ENCODE measurements around the gene AKT3.
"Not testable (repeated sequence)": the region's sequence is repeated elsewhere in the genome, so short reads cannot be mapped to it uniquely, and the experiment has no call there.

AKT3 gene

DNA sequence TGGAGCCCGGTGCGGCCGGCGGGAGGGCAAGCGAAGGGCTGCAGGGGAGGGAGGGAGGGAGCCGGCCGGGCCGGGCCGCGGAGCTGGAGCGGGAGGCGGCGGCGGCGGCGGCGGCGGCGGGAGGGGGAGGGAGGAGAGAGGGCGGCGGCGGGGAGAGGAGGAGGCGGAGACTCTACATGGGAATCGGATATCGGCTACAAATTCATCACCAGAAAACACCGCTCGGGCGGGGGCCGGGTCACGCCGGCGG is at the start of gene AKT3:
AKT3 (minus strand) TSS at position 42 of the 250 bp plus-strand sequence. CDS start 7,073 bp downstream, outside the sequence.
- DNase-seq (ENCODE audit: low read depth, low spot score): no peak

DNA sequence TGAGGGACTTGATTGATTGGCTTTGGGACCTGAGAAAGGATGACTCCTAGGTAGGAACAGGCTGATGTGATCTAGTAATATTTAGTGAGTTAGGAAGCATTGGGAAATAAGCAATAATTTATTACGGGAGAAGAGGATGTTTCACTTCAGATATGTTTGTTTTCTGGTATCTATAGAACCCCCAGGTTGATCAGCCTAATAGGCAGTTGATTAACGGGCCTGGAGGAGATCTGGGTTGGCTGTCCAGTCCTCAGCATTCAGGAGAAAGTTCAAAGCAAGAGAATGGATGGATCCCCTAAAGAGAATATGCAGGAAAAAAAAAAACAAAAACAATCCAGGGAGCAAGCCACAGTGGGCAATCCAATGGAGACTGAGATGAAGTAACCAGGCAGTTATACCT is 48.2 kb upstream of the AKT3 start:
- no peak for DNase-seq (ENCODE audit: low read depth, low spot score)

DNA sequence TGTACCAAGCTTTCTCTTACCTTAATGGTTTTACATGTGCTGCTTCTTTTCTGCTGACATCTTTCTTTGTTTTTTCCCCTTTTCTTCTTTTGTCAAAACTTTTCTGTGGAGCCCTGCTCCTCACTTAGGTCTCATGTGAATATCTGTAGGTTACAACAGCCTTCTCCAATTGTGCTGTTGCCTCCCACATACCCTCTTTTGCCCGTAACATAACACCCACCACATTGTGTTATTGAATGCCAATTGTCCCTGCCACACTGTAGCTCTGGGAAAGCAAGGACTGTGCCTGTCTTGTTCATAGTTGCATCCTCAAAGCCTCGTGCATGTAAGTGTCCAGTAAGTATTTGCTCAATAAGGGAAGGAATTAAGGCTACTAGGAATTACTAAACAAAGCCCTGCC is 46.3 kb upstream of the AKT3 start:
- no peak for DNase-seq (ENCODE audit: low read depth, low spot score)

DNA sequence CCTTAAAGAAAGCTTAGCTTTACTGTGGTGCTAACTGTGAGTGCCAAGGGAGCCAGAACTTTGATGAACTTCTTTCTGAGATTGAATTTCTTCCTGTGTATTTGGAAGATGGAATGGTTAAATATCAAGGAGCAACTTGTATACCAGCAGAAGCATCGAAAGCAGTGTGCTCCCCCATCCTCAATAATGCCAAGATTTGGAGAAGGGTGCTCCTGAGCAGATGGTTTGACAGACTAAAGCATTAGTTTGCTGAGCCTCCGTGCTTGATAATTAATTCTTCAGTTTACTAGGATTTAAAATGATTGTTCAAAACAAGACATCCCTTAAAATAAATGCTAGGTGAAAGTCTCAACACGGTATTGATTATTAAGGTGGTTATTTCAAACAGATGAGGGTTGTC is 42.4 kb upstream of the AKT3 start:
- no peak for DNase-seq (ENCODE audit: low read depth, low spot score)

GRCh38 chr1:243890576-243890975 is 40.5 kb upstream of the AKT3 start:
- no peak for DNase-seq (ENCODE audit: low read depth, low spot score)

DNA sequence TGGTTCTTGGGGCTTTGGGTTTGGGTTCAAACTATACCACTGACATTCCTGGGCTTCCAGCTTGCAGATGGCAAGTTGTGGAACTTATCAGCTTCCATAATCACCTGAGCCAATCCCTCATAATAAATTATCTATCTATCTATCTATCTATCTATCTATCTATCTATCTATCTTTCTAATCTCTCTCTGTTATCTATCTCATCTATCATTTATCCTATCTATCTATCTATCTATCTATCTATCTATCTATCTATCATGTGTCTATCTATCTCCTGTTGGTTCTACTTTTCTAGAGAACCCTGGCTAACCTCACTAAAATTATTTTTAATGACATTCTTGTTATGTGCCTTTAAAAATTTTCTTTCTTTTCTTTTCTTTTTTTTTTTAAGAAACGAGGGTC is 35.8 kb upstream of the AKT3 start:
- DNase-seq (ENCODE audit: low read depth, low spot score): no peak

- DNase-seq (ENCODE audit: low read depth, low spot score): no peak
These were observed 34.6 kb upstream of the AKT3 start for GRCh38 chr1:243884603-243885002.

DNA sequence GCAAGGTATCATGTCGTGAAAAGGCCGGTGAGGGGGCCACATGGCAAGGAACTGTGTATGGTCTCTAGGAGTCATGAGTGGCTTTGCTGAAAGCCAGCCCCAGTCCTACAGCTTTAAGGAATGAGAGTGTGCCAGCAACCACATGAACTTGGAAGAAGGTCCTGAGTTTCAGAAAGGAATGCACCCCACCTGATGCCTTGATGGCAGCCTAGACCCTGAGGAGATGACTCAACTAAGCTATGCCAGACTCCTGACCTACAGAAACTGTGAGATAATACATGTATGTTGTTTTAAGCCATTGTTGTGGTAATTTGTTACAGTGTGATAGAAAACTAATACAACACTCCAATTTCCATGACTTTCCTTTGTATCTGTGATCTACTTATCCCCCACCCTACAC is 33.5 kb upstream of the AKT3 start:
- DNase-seq (ENCODE audit: low read depth, low spot score): peak; percentile 21

DNA sequence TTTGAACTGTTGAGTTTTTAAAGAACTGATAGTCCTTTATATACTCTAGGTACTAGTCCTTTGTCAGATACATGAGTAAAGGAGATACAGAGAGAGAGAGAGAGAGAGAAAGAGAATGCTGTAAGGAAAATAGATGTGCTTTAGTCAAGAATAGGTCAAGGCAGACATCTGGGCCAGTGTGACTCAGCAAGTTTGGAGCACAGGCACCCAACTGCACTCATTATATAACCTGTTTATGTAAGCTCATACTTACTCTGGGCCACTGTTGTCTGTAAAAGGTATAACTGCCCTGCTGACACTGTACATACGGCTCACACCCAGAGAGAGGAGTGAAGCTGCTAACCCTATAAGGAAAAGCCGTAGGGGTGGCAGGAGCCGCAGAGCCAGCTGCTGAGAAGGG is 32.2 kb upstream of the AKT3 start:
- no peak for DNase-seq (ENCODE audit: low read depth, low spot score)

DNA sequence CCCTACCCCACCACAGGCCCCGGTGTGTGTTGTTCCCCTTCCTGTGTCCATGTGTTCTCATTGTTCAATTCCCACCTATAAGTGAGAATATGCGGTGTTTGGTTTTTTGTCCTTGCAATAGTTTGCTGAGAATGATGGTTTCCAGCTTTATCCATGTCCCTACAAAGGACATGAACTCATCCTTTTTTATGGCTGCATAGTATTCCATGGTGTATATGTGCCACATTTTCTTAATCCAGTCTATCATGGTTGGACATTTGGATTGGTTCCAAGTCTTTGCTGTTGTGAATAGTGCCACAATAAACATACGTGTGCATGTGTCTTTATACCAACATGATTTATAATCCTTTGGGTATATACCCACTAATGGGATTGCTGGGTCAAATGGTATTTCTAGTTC is 27.0 kb upstream of the AKT3 start:
- DNase-seq (ENCODE audit: low read depth, low spot score): not testable (repeated sequence)

DNA sequence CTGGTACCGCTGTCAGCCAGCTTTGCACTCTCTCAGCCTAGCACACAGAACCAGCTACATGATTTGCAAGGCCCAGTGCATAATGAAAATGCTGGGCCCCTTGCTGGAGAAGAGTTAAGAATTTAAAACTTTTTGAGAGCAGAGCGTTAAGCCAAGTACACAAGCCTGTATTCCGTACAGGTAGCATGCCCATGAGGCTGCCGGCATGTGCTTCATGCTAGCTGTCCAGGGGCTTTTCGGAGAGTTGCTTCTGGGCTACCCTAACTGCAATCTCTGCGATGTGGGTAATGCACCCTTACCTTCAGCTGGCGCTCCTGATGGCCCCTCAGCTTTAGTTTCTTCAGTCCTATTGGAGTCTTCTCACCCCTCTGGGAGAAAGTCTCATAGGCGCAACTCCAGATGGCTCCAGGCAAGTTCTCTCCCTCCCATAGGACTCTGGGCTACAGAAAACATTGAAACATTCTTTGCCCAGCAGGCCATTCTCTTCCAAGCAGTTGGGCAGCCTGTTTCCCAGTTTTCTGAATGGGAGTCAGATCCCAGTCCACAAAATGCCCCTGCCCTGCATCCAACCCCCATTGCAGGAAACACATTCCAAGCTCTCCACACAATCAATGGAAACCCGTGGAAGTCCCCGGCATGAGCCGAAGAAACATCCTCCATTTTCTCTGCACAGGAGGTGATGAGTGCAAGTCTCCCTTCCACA is 5.7 kb upstream of the AKT3 start:
- no peak for DNase-seq (ENCODE audit: low read depth, low spot score)

- no peak for DNase-seq (ENCODE audit: low read depth, low spot score)
These were observed 1.7 kb upstream of the AKT3 start for GRCh38 chr1:243851765-243852164.

GRCh38 chr1:243851257-243851756 is 1.3 kb upstream of the AKT3 start:
- no peak for DNase-seq (ENCODE audit: low read depth, low spot score)

DNA sequence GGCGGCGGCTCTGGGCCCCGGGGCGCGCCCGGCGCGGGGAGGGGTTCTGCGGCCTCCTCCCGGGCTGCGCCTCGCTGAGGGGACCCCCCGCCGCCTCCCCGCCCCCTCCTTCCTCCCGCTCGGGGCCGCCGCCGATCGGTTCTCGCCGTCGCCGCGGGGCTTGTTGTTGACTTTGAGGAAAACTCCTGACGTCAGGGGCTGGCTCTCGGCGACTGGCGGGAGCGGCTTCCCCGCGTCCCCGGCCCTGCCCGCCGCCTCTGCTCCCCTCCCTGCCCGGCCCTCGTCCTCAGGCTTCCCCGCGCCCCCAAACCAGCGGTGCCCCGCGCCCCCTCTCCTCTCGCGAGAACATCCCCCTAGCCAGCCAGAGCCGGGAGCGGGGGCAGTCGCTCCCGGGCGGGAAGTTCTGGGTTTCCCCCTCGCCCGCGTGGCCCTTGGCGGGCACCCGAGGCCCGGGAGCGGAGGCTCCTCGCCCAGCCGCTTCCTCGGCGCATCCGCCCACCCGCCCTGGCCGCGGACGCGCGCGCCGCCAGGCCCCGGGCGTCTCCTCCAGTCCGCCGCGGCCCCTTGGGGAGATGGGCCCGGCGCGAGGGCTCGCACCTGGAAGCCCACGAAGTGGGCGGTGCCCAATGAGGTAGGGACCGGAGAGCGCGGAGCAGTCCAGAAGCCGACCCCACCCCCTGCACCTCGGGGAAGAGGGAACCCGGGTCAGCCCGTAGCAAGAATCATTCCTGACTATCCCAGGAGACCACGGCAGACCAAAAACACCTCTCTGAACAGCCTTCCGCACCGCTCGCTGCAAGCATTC is 611 bp upstream of the AKT3 start:
- no peak for DNase-seq (ENCODE audit: low read depth, low spot score)

- no peak for DNase-seq (ENCODE audit: low read depth, low spot score)
These were observed 432 bp downstream of the AKT3 start for GRCh38 chr1:243849421-243850201.

DNA sequence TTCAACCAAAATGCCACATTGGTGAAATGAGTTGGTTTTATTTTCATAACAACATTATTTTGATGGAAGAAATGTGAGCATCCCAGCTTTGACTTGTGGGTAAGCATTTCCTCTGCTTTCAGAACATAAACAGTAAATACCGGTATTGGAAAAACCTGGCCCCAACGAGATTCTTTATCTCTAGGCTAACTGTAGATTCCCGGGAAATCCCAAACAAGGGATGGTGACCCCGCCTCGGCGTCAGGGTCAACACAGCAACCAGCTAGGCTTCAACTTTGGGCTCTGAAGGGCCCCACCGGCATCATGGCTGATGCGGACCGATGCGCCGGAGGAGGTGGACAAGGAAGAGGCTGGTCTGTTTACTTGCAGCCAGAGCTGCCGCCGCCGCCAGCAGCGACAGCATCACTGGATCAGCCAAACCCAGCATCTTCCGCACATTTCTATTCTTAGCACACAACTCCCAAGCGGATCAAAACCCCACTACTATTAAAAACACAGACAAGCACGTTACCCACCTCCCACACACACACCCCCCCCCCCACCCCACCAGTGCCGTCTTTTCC is 1.1 kb downstream of the AKT3 start:
- DNase-seq (ENCODE audit: low read depth, low spot score): no peak

- DNase-seq (ENCODE audit: low read depth, low spot score): no peak
These were observed 1.7 kb downstream of the AKT3 start for GRCh38 chr1:243848165-243848857.

DNA sequence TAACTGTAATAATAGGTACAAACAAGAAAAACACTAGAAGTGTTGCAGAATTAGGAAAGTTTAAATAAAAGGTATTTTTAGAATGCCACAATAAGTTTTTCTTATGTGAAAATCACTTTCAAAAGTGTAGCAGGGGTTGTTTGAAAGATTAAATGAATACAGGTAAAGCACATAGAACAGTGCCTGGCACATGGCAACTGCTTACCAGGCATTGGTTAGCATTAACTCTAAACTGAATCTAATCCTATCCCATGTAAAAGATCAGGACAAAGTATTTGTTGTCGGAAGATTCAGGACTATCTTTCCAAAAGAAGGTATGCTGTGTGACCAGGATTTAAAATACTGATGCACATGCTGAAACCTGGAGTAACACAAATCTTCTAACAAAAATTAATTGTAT is 3.3 kb downstream of the AKT3 start:
- DNase-seq (ENCODE audit: low read depth, low spot score): no peak

DNA sequence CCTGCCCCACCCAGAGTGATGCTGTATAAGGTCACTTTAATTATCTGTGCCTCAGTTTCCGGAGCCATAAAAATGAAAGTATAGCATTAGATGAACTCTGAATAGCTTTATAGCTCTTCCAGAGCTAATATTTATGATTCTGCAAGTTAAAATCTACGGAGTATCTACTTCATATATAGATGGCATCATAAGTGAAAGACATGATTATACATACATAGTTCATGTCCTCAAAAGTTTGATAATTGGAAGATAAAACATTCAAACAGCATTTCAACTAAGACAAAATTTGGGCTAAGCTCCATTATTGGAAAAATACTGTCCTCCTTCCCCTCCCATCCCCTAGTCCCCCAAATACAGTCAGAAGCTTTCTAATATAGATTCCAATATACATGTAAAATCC is 4.2 kb downstream of the AKT3 start:
- no peak for DNase-seq (ENCODE audit: low read depth, low spot score)

DNA sequence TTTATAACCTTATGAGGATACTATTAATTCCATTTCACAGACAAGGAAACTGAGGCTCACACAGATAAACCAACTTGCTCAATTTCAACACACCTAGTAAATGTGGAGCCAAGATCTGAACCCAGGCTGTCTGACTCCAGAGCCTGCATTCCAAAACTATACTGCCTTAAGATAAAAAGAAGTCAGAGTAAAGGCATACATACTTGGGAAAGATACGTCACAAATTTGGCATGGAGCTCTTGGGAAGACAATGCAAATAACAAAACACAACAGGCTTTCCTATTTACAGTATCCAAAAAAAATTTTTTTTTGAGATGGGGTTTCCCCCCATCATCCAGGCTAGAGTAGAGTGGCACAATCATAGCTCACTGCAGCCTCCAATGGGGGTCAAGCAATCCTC is 5.9 kb downstream of the AKT3 start:
- DNase-seq (ENCODE audit: low read depth, low spot score): no peak

DNA sequence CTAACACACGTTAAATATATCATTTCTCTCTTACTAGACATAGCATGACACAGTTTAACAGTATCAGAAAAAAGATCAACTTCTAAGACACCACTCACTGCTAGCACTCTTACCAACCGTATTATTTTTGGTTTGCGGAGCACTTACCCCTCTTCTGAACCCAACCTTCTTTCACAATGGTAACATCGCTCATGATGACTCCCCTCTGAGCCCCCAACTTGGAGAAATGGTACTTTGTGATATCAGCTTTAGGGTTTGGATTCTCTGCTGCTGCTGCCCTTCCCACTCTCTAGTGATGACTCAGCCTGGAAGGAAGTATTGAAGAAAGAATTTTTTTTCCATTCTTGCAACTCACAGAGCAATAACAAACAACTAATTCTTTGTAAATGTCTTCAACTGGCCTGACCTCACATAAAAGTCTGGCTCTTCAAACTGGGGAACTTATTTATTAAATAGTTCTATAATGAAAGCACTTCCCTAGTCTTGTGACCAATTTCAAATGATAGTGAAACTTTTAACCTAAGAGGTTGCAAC is 7.0 kb downstream of the AKT3 start:
- no peak for DNase-seq (ENCODE audit: low read depth, low spot score)
